Suprapubic skin (tissue), 4 donors: ENCODE results near the gene SHOC2. TPM values are rescaled to one million over a fixed set of nuclear protein-coding genes. Genes with fewer than 3 reads are reported as not detected.

Experiments used
- DNase-seq, 2 donors: peaks; one replicate each; pipeline ENCODE4 v3.0.0-alpha.2; 2019; ENCODE audit warnings: low spot score in 2 of 2
- H3K27ac ChIP-seq: fragments of 200-600 bp; sonication (generic); one replicate; pipeline ENCODE4 v1.5.1; 2019
- H3K27me3 ChIP-seq: fragments of 200-600 bp; sonication (generic); one replicate; pipeline ENCODE4 v1.5.1; 2019
- H3K36me3 ChIP-seq: fragments of 200-600 bp; sonication (generic); one replicate; pipeline ENCODE4 v1.5.1; 2019
- H3K4me1 ChIP-seq: fragments of 200-600 bp; sonication (generic); one replicate; pipeline ENCODE4 v1.5.1; 2019
- H3K4me3 ChIP-seq: fragments of 200-600 bp; sonication (generic); one replicate; pipeline ENCODE4 v1.5.1; 2019; ENCODE audit warnings: mild to moderate bottlenecking
- H3K9me3 ChIP-seq: fragments of 200-600 bp; sonication (generic); one replicate; pipeline ENCODE4 v1.5.1; 2019
- CTCF ChIP-seq, 2 donors: fragments of 200-600 bp in 1 of 2; fragments of 450-650 bp in 1 of 2; sonication (generic) in 1 of 2; IDR thresholded peaks; one replicate each; pipeline ENCODE4 v1.5.1; 2016 to 2019; ENCODE audit warnings: antibody characterized with exemption in 2 of 2, mild to moderate bottlenecking in 1 of 2, moderate library complexity in 1 of 2
- EP300 ChIP-seq: sonication (generic); formaldehyde crosslinking; IDR thresholded peaks from one replicate; pipeline ENCODE4 v1.6.1; 2017; ENCODE audit warnings: antibody characterized with exemption
- POLR2A ChIP-seq, 2 donors: fragments of 450-650 bp; IDR thresholded peaks; one replicate each; pipeline ENCODE4 v1.6.1; 2017; ENCODE audit warnings: antibody characterized with exemption in 2 of 2, mild to moderate bottlenecking in 2 of 2, moderate library complexity in 2 of 2
- POLR2AphosphoS5 ChIP-seq, 3 donors: sonication (generic); formaldehyde crosslinking; IDR thresholded peaks; one replicate each; pipeline ENCODE4 v1.6.1; 2017; ENCODE audit warnings: antibody characterized with exemption in 3 of 3
- WGBS: methylation state at CpG from one replicate; pipeline ENCODE4 v1.1.5; 2018; 5-methylcytosine and 5-hydroxymethylcytosine counted together
- total RNA-seq, 4 donors: library from RNA; depleted of rRNA; stranded (reverse); fragments of >200 nt; gene quantifications; one replicate each; pipeline ENCODE4 v1.1.0, GENCODE V29; 2016

SHOC2 gene
- total RNA-seq, 4 donors from 2014 or later = 33.8 to 80.8 (median 40.8) TPM

- 84% methylated on average over 1 of the region's 1 CpG for WGBS
- H3K4me3 ChIP-seq = no peak overlapping the region
Measured at GRCh38 chr10:111015181-111015580, 95.8 kb downstream of the SHOC2 start.

GRCh38 chr10:111017098-111017497 is 97.7 kb downstream of the SHOC2 start:
- Histone ChIP-seq H3K4me3 (no peak overlapping the region), H3K36me3 (peaks cover 14% of the 10 kb centered on the region), H3K27ac (no peak overlapping the region), H3K9me3 (no peaks in the 10 kb centered on the region), H3K4me1 (no peaks in the 10 kb centered on the region), H3K27me3 (no peaks in the 10 kb centered on the region)
- 94% methylated on average over 2 of the region's 2 CpGs for WGBS
- TF ChIP-seq CTCF (IDR thresholded peaks at IDR 0.05) (no peak), POLR2AphosphoS5 (IDR thresholded peaks at IDR 0.05) (no peak)
- no peak for DNase-seq

More at GRCh38 chr10:111015181-111015580, 95.8 kb downstream of the SHOC2 start:
- Histone ChIP-seq H3K27ac (no peak overlapping the region), H3K27me3 (no peaks in the 10 kb centered on the region), H3K4me1 (no peaks in the 10 kb centered on the region), H3K9me3 (no peaks in the 10 kb centered on the region), H3K36me3 (peaks cover 26% of the 10 kb centered on the region)
- TF ChIP-seq POLR2A (IDR thresholded peaks at IDR 0.05) (no peak), EP300 (no peak), CTCF (IDR thresholded peaks at IDR 0.05) (no peak), POLR2AphosphoS5 (IDR thresholded peaks at IDR 0.05) (no peak)
- no peak for DNase-seq

GRCh38 chr10:111018021-111018420 is 98.6 kb downstream of the SHOC2 start:
- H3K9me3 ChIP-seq = no peaks in the 10 kb centered on the region
- no peak overlapping the region for H3K27ac ChIP-seq
- TF ChIP-seq EP300 (no peak), POLR2AphosphoS5 (IDR thresholded peaks at IDR 0.05) (no peak), CTCF (IDR thresholded peaks at IDR 0.05) (no peak), POLR2A (IDR thresholded peaks at IDR 0.05) (no peak)
- no peaks in the 10 kb centered on the region for H3K27me3 ChIP-seq
- DNase-seq = no peak
- H3K36me3 ChIP-seq = peaks cover 5% of the 10 kb centered on the region
- no peak overlapping the region for H3K4me3 ChIP-seq
- H3K4me1 ChIP-seq = no peaks in the 10 kb centered on the region

- no peak for DNase-seq
- Histone ChIP-seq H3K27ac (no peak overlapping the region), H3K4me1 (no peaks in the 10 kb centered on the region), H3K36me3 (no peaks in the 10 kb centered on the region), H3K27me3 (no peaks in the 10 kb centered on the region), H3K4me3 (no peak overlapping the region), H3K9me3 (peaks cover 6% of the 10 kb centered on the region)
- TF ChIP-seq CTCF (IDR thresholded peaks at IDR 0.05) = no peak
- TF ChIP-seq EP300 = no peak
- no peak for TF ChIP-seq POLR2A (IDR thresholded peaks at IDR 0.05)
- TF ChIP-seq POLR2AphosphoS5 (IDR thresholded peaks at IDR 0.05) = no peak
Measured at GRCh38 chr10:111023060-111023459, 103.7 kb downstream of the SHOC2 start.

- H3K4me3 ChIP-seq = no peak overlapping the region
- WGBS = 98% methylated on average over 9 of the region's 9 CpGs
- H3K27me3 ChIP-seq = no peaks in the 10 kb centered on the region
- H3K9me3 ChIP-seq = peaks cover 6% of the 10 kb centered on the region
- TF ChIP-seq POLR2A (IDR thresholded peaks at IDR 0.05) (no peak), POLR2AphosphoS5 (IDR thresholded peaks at IDR 0.05) (no peak)
- no peak overlapping the region for H3K27ac ChIP-seq
- no peaks in the 10 kb centered on the region for H3K36me3 ChIP-seq
- no peaks in the 10 kb centered on the region for H3K4me1 ChIP-seq
- DNase-seq = no peak
Measured at GRCh38 chr10:111030042-111030750, 110.8 kb downstream of the SHOC2 start.
